NCI-H526 (cell line): ENCODE results near the gene THBS3.
"Not testable (repeated sequence)": the region's sequence is repeated elsewhere in the genome, so short reads cannot be mapped to it uniquely, and the experiment has no call there.

Experiments
- DNase-seq, 2 experiments: peaks; one replicate each; lab custom pipeline; 2025; lab: John Stamatoyannopoulos, UW

Gene THBS3

DNA sequence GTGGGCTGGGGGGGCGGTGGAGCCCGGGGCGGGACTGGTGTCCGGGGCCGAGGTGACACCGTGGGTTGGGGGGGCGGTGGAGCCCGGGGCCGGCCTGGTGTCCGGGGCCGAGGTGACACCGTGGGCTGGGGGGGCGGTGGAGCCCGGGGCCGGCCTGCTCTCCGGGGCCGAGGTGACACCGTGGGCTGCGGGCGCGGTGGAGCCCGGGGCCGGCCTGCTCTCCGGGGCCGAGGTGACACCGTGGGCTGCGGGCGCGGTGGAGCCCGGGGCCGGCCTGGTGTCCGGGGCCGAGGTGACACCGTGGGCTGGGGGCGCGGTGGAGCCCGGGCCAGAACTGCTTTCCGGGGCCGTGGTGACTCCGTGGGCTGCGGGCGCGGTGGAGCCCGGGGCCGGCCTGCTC lies 17.8 kb downstream of the THBS3 start:
- DNase-seq: not testable (repeated sequence)

GRCh38 chr1:155188268-155188667 lies 19.4 kb downstream of the THBS3 start:
- no peak for DNase-seq

GRCh38 chr1:155187456-155187891 lies 20.2 kb downstream of the THBS3 start:
- no peak for DNase-seq

- DNase-seq: peak; percentile 80 to 91
These were observed 20.8 kb downstream of the THBS3 start for GRCh38 chr1:155186794-155187455.

DNA sequence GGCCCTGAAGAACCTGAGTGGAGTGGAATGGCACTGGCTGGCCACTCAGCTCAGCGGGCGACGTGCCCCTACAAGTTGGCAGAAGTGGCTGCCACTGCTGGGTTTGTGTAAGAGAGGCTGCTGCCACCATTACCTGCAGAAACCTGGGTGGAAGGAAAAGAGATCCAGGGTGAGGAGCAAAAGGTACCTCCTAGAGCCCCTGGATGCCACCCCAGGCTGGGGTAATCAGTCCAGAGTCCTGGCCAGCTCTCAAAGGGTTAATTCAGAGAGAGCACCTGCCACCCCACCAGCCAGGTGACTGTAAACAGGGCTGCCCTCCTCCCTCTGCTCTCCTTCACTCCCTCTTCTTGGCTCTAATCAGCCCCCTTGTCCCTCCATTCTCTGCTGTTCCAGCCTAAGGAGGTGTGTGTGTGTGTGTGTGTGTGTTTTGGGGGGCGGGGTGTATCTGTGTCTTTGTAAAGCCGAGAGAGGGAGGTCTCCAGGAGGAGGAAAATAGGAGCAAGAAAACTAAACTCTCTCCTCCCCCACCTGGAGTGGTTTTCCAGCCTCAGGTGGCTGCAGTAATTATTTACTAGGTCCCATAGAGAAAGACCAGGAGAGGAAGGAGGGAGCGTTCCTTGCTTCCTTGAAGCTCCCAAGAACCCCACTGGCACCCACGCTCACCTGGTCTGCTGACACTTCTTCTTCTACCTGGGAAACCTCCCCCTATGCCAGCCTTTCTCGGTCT lies 21.5 kb downstream of the THBS3 start:
- peak; percentile 80 to 91 for DNase-seq

GRCh38 chr1:155185783-155186066 lies 22.0 kb downstream of the THBS3 start:
- DNase-seq: no peak

GRCh38 chr1:155184835-155185782 lies 22.6 kb downstream of the THBS3 start:
- DNase-seq: peak in 1 of 2 experiments; percentile 50

- no peak for DNase-seq
These were observed 23.3 kb downstream of the THBS3 start for GRCh38 chr1:155184351-155184811.

DNA sequence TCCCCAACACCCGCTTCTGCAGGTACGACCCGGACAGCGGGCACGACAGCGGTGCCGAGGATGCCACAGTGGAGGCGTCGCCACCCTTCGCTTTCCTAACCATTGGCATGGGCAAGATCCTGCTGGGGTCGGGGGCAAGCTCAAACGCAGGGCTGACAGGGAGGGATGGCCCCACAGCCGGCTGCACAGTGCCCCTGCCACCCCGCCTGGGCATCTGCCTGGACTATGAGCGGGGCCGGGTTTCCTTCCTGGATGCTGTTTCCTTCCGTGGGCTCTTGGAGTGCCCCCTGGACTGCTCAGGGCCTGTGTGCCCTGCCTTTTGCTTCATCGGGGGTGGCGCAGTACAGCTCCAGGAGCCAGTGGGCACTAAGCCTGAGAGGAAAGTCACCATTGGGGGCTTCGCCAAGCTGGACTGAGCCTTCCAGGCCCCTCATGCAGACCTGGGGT lies 23.9 kb downstream of the THBS3 start:
- DNase-seq: no peak

- DNase-seq: no peak
These were observed 25.6 kb downstream of the THBS3 start for GRCh38 chr1:155182052-155182550.

GRCh38 chr1:155181371-155182051 lies 26.2 kb downstream of the THBS3 start:
- DNase-seq: no peak

DNA sequence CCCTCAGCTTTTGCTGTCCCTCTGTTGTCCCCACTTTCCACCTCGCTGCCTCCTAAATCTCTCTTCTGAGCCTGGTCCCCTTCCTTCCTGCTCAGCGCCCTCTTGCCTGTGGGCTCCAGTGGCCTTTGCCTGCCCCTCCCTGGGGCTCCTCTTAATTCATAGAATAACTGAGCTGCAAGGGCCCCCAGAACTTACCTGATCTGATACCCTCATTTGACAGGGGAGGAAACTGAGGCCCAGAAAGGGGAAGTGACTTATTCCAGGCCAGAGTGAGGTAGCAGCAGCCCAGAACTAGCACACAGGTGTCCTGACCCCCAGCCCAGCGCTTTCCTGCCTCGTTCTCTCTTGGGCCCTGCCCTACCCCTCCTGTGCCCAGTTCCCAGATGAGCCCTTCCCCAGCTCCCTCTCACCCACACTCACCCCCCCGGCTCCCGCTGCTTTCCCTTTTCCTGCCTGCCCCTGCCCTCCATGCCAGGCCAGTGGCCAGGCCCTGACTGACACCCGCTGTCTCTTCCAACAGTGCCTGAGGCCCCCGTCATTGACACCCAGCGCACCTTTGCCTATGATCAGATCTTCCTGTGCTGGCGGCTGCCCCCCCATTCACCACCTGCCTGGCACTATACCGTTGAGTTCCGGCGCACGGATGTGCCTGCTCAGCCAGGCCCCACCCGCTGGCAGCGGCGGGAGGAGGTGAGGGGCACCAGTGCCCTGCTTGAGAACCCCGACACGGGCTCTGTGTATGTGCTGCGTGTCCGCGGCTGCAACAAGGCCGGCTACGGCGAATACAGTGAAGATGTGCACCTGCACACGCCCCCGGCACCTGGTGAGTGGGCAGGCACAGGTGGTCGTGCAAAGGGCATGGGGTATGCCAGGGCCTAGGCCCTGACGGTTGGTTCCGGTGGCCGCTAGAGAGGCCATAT lies 28.3 kb downstream of the THBS3 start:
- DNase-seq: no peak

DNA sequence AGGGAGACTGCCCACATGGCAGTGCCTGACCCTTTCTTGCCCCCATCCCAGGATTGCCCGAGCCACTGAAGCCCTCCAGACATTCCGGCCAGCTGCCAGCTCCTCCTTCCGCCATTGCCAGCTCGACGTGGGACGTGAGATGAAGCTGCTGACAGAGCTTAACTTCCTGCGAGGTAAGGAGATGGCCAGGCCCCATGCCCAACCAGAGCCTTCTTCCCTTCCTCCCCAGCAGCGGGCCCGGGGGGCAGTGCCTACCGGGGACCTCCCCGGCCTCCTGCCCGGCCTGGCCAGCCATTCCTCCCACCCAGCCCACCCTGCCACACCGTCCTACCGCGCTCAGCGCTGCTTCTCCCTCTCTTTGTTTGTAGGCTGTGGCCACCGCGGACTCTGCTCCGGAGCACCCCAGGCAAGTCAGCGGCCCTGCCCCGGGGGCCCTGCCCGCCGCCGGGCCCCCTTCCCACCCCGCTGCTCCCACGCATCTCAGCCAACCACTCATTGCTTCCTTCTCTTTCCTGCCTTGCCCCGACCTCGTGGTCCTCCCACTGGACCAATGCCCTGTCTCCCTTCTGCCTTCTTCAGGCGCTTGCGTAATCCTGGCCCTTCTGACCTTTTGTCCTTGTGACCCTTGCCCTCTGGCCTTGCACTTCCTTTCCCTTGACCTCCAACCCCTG lies 29.1 kb downstream of the THBS3 start:
- no peak for DNase-seq

- no peak for DNase-seq
These were observed 29.8 kb downstream of the THBS3 start for GRCh38 chr1:155177918-155178281.

- DNase-seq: no peak
These were observed 30.3 kb downstream of the THBS3 start for GRCh38 chr1:155177192-155177917.

DNA sequence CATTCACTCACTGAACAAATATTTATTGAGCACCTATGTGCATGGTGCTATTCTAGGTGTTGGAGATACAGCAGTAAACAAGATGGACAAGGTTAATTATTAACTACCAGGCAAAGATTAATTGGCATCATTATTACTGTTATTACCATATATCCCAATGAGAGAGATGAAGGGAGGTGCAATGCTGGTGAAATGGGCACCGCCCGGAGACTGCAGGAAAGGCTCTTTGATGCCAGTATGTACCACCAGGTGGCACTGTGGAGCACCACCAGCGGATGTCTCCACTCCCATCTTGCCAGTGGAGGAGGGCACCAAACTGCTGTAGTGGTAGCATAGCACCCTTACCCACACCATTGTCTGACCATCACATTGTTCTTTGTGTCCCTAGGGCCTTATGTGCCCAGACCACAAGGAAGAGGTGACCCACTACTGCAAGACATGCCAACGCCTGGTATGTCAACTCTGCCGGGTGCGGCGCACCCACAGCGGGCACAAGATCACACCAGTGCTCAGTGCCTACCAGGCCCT lies 31.1 kb downstream of the THBS3 start:
- DNase-seq: peak; percentile 88 to 95

DNA sequence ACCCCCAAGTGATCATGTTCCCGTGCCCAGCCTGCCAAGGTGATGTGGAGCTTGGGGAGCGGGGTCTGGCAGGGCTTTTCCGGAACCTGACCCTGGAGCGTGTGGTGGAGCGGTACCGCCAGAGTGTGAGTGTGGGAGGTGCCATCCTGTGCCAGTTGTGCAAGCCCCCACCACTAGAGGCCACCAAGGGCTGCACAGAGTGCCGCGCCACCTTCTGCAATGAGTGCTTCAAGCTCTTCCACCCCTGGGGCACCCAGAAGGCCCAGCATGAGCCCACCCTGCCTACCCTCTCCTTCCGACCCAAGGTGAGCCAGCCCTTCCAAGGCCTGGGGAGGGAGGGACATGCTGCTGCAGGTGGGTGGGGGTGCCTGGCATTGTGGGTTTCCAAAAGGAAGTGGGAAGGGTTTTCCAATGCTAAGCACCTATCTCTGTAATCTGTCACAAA lies 31.7 kb downstream of the THBS3 start:
- DNase-seq: peak; percentile 69 to 77

GRCh38 chr1:155175281-155175926 lies 32.3 kb downstream of the THBS3 start:
- DNase-seq: no peak
